Esophagus muscularis mucosa (tissue), 4 donors: ENCODE results near the gene SPEG. TPM values are rescaled to one million over a fixed set of nuclear protein-coding genes. Genes with fewer than 3 reads are reported as not detected.
A peak's percentile ranks its signal among the peaks of the same experiment; 100 is the strongest.

ENCODE experiments used
- DNase-seq: peaks from one replicate; pipeline ENCODE4 v3.0.0-alpha.2; 2017; ENCODE audit errors: extremely low spot score
- H3K27ac ChIP-seq, 4 donors: fragments of 200-600 bp; sonication (generic); replicated peaks in 1 of 4; 1 replicate in 3 of 4; 2 replicates in 1 of 4; pipeline ENCODE4 v1.5.1; 2016 to 2019; ENCODE audit warnings: mild to moderate bottlenecking in 1 of 4
- H3K27me3 ChIP-seq, 4 donors: fragments of 200-600 bp; sonication (generic); one replicate each; pipeline versions ENCODE4 v1.5.1 to v1.6.0; 2016 to 2019
- H3K36me3 ChIP-seq, 4 donors: fragments of 200-600 bp; sonication (generic); one replicate each; pipeline ENCODE4 v1.5.1; 2016 to 2019
- H3K4me1 ChIP-seq, 4 donors: fragments of 200-600 bp; sonication (generic); one replicate each; pipeline ENCODE4 v1.5.1; 2016 to 2019
- H3K4me3 ChIP-seq, 4 donors: fragments of 200-600 bp; sonication (generic); 1 replicate in 2 of 4; 2 replicates in 2 of 4; pipeline ENCODE4 v1.5.1; 2016 to 2019; ENCODE audit warnings: mild to moderate bottlenecking in 4 of 4, moderate library complexity in 1 of 4
- H3K9me3 ChIP-seq, 4 donors: fragments of 200-600 bp; sonication (generic); 1 replicate in 3 of 4; 2 replicates in 1 of 4; pipeline ENCODE4 v1.5.1; 2016 to 2019
- CTCF ChIP-seq, 3 experiments: fragments of 200-600 bp in 2 of 3; fragments of 450-650 bp in 1 of 3; sonication (generic) in 2 of 3; IDR thresholded peaks; one replicate each; pipeline ENCODE4 v1.5.1; 2017 to 2019; ENCODE audit warnings: antibody characterized with exemption in 3 of 3, mild to moderate bottlenecking in 2 of 3, moderate library complexity in 1 of 3
- EP300 ChIP-seq: sonication (generic); formaldehyde crosslinking; IDR thresholded peaks from one replicate; pipeline ENCODE4 v1.6.1; 2017; ENCODE audit warnings: antibody characterized with exemption
- POLR2A ChIP-seq: fragments of 450-650 bp; IDR thresholded peaks from one replicate; pipeline ENCODE4 v1.6.1; 2017; ENCODE audit warnings: antibody characterized with exemption, moderate library complexity, mild to moderate bottlenecking, low read depth
- POLR2AphosphoS5 ChIP-seq, 2 donors: sonication (generic); formaldehyde crosslinking; IDR thresholded peaks; one replicate each; pipeline ENCODE4 v1.6.1; 2017; ENCODE audit warnings: antibody characterized with exemption in 2 of 2
- WGBS: methylation state at CpG from one replicate; pipeline ENCODE4 v1.1.5; 2018; 5-methylcytosine and 5-hydroxymethylcytosine counted together
- intact Hi-C: fragments of 100-400 bp; cut with DNase I; formaldehyde crosslinking; loops from one replicate; pipeline ENCODE4 v1.15.1; 2023
- total RNA-seq, 4 donors: library from RNA; depleted of rRNA; stranded (reverse); fragments of >200 nt; gene quantifications; one replicate each; pipeline versions ENCODE4 v1.1.0 to v1.2.1, GENCODE V29; 2016

The SPEG gene
- total RNA-seq, 4 donors from 2014 or later, result 115 to 251 (median 180) TPM

DNA sequence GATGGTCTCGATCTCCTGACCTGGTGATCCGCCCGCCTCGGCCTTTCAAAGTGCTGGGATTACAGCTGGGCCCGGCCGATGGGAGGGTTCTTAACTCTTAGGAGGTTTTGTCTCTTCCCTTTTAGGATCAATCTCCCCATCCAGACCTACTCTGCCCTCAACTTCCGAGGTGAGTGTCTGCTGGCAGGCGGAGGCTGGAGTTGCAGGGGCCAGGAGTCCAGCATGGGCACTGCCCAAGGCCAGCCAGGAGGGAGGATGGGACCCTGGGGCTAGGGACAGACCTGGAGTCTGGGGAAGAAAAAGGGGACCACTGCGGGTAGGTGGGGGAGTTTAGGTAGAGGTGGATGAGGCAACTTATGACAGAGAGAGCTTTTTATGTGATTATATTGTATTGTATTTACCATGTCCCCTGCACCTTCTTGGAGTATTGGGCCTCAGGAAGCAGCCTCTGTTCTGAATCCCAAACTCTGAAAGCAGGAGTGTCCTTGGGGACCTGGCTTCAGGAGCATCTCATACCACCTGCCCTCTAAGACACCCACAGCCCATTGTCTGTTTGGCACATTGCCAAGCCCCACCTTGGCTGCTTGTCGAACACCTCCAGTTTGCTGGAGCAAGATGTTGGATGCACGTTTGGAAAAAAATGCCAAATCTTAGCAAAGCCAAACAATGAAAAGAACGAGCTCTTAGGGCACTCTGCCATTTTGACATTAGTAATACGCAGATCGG, 10.8 kb upstream of the SPEG start:
- no peak for DNase-seq

DNA sequence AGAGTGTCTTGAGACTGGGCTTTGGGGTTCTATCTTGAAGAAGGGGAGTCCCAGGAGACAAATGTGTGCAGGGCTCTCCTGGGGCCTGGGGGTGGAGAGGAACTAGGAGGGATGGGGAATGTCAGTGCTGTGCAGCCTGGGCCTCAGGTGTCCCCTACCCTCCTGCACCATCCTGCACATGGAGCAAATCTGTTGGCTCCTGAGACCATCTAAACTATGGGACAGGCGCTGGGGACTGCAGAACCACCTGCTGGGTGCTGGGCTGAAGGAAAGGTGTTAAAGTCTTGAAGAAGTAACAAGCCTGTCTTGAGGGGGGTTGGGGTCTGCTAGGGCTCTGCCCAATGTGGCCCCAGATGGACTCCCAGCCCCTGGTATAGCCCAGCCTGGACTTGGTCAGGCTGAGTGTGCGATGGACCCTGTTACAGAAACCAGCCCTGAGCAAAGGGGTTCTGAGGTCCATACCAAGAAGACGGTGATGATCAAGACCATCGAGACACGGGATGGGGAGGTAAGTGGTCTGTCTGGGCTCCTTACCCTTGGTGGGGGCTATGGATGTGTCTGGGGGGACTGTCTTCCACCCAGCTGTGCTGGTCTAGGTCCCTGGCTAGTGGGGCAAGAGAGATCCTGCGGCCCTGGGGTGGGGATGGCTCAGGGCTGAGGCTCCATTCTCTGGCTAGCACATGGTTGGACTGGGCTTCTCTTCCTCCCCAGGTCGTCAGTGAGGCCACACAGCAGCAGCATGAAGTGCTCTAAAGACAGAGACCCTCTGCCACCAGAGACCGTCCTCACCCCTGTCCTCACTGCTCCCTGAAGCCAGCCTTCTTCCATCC, 9.2 kb upstream of the SPEG start:
- peaks cover 6 to 45% (median 32%) of the 10 kb centered on the region in 4 donors for H3K4me1 ChIP-seq
- TF ChIP-seq POLR2AphosphoS5 (IDR thresholded peaks at IDR 0.05) (peak in 1 of 2 donors; percentile 3), CTCF (IDR thresholded peaks at IDR 0.05) (no peak)
- peak overlapping the region; percentile 71 to 80 (median 77) for H3K4me3 ChIP-seq
- peak overlapping the region; percentile 94 to 99 (median 96) for H3K27ac ChIP-seq
- no peaks in the 10 kb centered on the region for H3K27me3 ChIP-seq
- WGBS, result 90% methylated on average over 7 of the region's 8 CpGs
- no peak for DNase-seq
- intact Hi-C loops, result no loop called here
- no peaks in the 10 kb centered on the region for H3K9me3 ChIP-seq
- H3K36me3 ChIP-seq, result peaks cover 17 to 63% (median 60%) of the 10 kb centered on the region in 4 donors

More for the DNA sequence above, 10.8 kb upstream of the SPEG start:
- H3K4me1 ChIP-seq, result peaks cover 2 to 41% (median 27%) of the 10 kb centered on the region in 4 donors
- peak overlapping the region; percentile 71 to 80 (median 77) for H3K4me3 ChIP-seq
- peaks cover 19 to 74% (median 70%) of the 10 kb centered on the region in 4 donors for H3K36me3 ChIP-seq
- H3K27ac ChIP-seq, result peak overlapping the region; percentile 94 to 99 (median 96)
- TF ChIP-seq EP300, result no peak
- peak; percentile 79 to 93 for TF ChIP-seq POLR2AphosphoS5 (IDR thresholded peaks at IDR 0.05)
- no peaks in the 10 kb centered on the region for H3K9me3 ChIP-seq
- WGBS, result 57% methylated on average over 14 of the region's 14 CpGs
- H3K27me3 ChIP-seq, result peaks cover 0 to 7% (median 0%) of the 10 kb centered on the region in 4 donors
- intact Hi-C loops, result no loop called here

DNA sequence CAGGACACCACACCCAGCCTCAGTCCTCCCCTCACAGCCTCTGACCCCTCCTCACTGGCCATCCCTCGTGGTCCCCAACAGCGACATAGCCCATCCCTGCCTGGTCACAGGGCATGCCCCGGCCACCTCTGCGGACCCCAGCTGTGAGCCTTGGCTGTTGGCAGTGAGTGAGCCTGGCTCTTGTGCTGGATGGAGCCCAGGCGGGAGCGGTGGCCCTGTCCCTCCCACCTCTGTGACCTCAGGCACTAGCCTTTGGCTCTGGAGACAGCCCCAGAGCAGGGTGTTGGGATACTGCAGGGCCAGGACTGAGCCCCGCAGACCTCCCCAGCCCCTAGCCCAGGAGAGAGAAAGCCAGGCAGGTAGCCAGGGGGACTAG, 8.6 kb upstream of the SPEG start:
- TF ChIP-seq CTCF (IDR thresholded peaks at IDR 0.05) (no peak), POLR2AphosphoS5 (IDR thresholded peaks at IDR 0.05) (peak; percentile 88 to 95), POLR2A (no peak), EP300 (no peak)
- DNase-seq, result no peak
- no peaks in the 10 kb centered on the region for H3K9me3 ChIP-seq
- no peak overlapping the region for H3K4me3 ChIP-seq
- peaks cover 7 to 51% (median 38%) of the 10 kb centered on the region in 4 donors for H3K4me1 ChIP-seq
- intact Hi-C loops, result no loop called here
- WGBS, result 65% methylated on average over 6 of the region's 7 CpGs
- peak overlapping the region; percentile 94 to 99 (median 96) for H3K27ac ChIP-seq
- H3K27me3 ChIP-seq, result no peaks in the 10 kb centered on the region
- peaks cover 11 to 57% (median 54%) of the 10 kb centered on the region in 4 donors for H3K36me3 ChIP-seq

- DNase-seq, result no peak
- Histone ChIP-seq H3K27me3 (no peaks in the 10 kb centered on the region), H3K4me1 (peaks cover 7 to 55% (median 40%) of the 10 kb centered on the region in 4 donors), H3K36me3 (peaks cover 5 to 51% (median 48%) of the 10 kb centered on the region in 4 donors), H3K4me3 (no peak overlapping the region), H3K9me3 (no peaks in the 10 kb centered on the region), H3K27ac (peak overlapping the region; percentile 94 to 99 (median 96))
- intact Hi-C loops, result no loop called here
- 73% methylated on average over 7 of the region's 7 CpGs for WGBS
- TF ChIP-seq POLR2AphosphoS5 (IDR thresholded peaks at IDR 0.05), result peak; percentile 46 to 81
- TF ChIP-seq CTCF (IDR thresholded peaks at IDR 0.05), result no peak
These were observed 8.0 kb upstream of the SPEG start for GRCh38 chr2:219426534-219427136.

DNA sequence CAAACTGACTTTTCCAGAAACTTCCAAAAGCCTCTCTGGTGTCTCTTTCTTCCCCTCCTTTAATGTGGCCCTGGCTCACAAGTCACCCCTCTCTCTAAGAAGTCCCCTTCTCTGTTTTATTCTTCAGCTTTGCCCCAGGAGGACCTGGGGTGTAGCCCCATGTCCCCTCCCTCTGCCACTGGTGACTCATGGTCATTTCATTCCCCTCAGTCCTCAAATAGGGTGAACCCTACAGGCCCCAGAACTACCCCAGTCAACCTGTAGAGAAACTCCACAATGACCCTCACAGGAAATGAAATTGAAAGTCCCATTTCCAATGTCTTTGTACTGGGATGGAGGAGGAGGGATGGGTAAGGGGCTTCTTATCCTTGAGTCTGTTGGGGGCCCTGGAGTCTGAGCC, 6.2 kb upstream of the SPEG start:
- H3K9me3 ChIP-seq, result no peaks in the 10 kb centered on the region
- TF ChIP-seq CTCF (IDR thresholded peaks at IDR 0.05) (no peak), POLR2A (no peak), POLR2AphosphoS5 (IDR thresholded peaks at IDR 0.05) (peak; percentile 65 to 85), EP300 (no peak)
- no peaks in the 10 kb centered on the region for H3K27me3 ChIP-seq
- peaks cover 0 to 34% (median 32%) of the 10 kb centered on the region in 4 donors for H3K36me3 ChIP-seq
- intact Hi-C loops, result no loop called here
- peak overlapping the region; percentile 94 to 99 (median 96) for H3K27ac ChIP-seq
- H3K4me1 ChIP-seq, result peaks cover 7 to 54% (median 49%) of the 10 kb centered on the region in 4 donors
- DNase-seq, result no peak
- no peak overlapping the region for H3K4me3 ChIP-seq
